OCI-LY7 (cell line): ENCODE measurements around the gene SAP30BP. TPM values are rescaled to one million over a fixed set of nuclear protein-coding genes. Genes with fewer than 3 reads are reported as not detected.
A peak's percentile ranks its signal among the peaks of the same experiment; 100 is the strongest.

Experiments used
- BruUV-seq: library from RNA; stranded (reverse); fragments of 400-500 nt; replicated peaks from 2 replicates; lab custom pipeline; 2021; lab: Mats Ljungman, UMichigan
- CTCF ChIA-PET: fragments of 300-600 bp; sonication (Branson Sonifier 250); formaldehyde crosslinking; loops from one replicate; lab custom pipeline; 2022; ENCODE audit warnings: antibody characterized with exemption; ENCODE audit not compliant: unreplicated experiment; lab: Charles Lee
- POLR2A ChIA-PET: fragments of 300-600 bp; sonication (Branson Sonifier 250); formaldehyde crosslinking; loops from one replicate; lab custom pipeline; 2022; ENCODE audit warnings: antibody characterized with exemption; lab: Charles Lee
- DNase-seq: peaks from one replicate; pipeline ENCODE4 v3.0.0-alpha.2; 2015; ENCODE audit warnings: low spot score
- H2AFZ ChIP-seq: fragments of 200-600 bp; sonication (generic), shearing (Covaris generic); 2 replicates; pipeline ENCODE4 v1.6.1; 2014; ENCODE audit warnings: mild to moderate bottlenecking, antibody characterized with exemption, low read length, moderate library complexity
- H3K27ac ChIP-seq: fragments of 200-600 bp; sonication (generic); 2 replicates; pipeline ENCODE4 v1.5.1; 2014; ENCODE audit warnings: mixed run types, low read depth, mild to moderate bottlenecking, moderate library complexity, low read length, inconsistent platforms; ENCODE audit not compliant: poor library complexity, severe bottlenecking
- H3K36me3 ChIP-seq: fragments of 200-600 bp; sonication (generic); 2 replicates; pipeline ENCODE4 v1.6.1; 2014; ENCODE audit warnings: mild to moderate bottlenecking, antibody characterized with exemption, low read length, moderate library complexity, mixed read lengths; ENCODE audit not compliant: insufficient read depth
- H3K4me1 ChIP-seq: fragments of 200-600 bp; sonication (generic); 2 replicates; pipeline ENCODE4 v1.5.1; 2014; ENCODE audit warnings: mild to moderate bottlenecking, low read length; ENCODE audit not compliant: insufficient read depth, poor library complexity, severe bottlenecking
- H3K4me2 ChIP-seq: fragments of 200-600 bp; sonication (generic); 2 replicates; pipeline ENCODE4 v1.6.1; 2014; ENCODE audit warnings: mild to moderate bottlenecking, low read length
- H3K4me3 ChIP-seq: fragments of 200-600 bp; sonication (generic); 2 replicates; pipeline ENCODE4 v1.5.1; 2014; ENCODE audit warnings: mild to moderate bottlenecking, low read depth, low read length; ENCODE audit not compliant: poor library complexity, severe bottlenecking
- H3K79me2 ChIP-seq: fragments of 200-600 bp; sonication (generic); 2 replicates; pipeline ENCODE4 v1.6.1; 2016; ENCODE audit warnings: low read depth, mild to moderate bottlenecking, low read length, moderate library complexity, mixed read lengths; ENCODE audit not compliant: insufficient read depth
- H3K9me2 ChIP-seq: fragments of 200-600 bp; sonication (generic); 2 replicates; pipeline ENCODE4 v1.6.1; 2016; ENCODE audit warnings: mild to moderate bottlenecking, low read length, mixed read lengths; ENCODE audit not compliant: insufficient read depth
- H3K9me3 ChIP-seq: fragments of 200-600 bp; sonication (generic); 2 replicates; pipeline ENCODE4 v1.6.1; 2014; ENCODE audit warnings: mild to moderate bottlenecking, mixed run types, low read length, mixed read lengths
- H4K20me1 ChIP-seq: fragments of 200-600 bp; sonication (generic); 2 replicates; pipeline ENCODE4 v1.6.1; 2014; ENCODE audit warnings: mild to moderate bottlenecking, antibody characterized with exemption, low read length, moderate library complexity, mixed read lengths; ENCODE audit not compliant: insufficient read depth
- CTCF ChIP-seq: fragments of 200-600 bp; sonication (generic); conservative IDR thresholded peaks from 2 replicates; pipeline ENCODE4 v1.5.1; 2014; ENCODE audit warnings: mild to moderate bottlenecking, antibody characterized with exemption, low read length, moderate library complexity, mixed read lengths
- EZH2phosphoT487 ChIP-seq: fragments of 200-600 bp; sonication (generic); IDR thresholded peaks from 2 replicates; pipeline ENCODE4 v1.6.1; 2018; ENCODE audit warnings: low read depth, borderline replicate concordance, mild to moderate bottlenecking, mixed run types, antibody characterized with exemption, low read length, moderate library complexity, mixed read lengths
- intact Hi-C: fragments of 100-400 bp; cut with micrococcal nuclease; formaldehyde crosslinking; loops from one replicate; pipeline ENCODE4 v1.10.0; 2022; ENCODE audit not compliant: unreplicated experiment
- total RNA-seq, 2 experiments: library from RNA; depleted of rRNA in 1 of 2; stranded (reverse); fragments of >200 nt in 1 of 2; shearing (Covaris generic) in 1 of 2; gene quantifications; 2 replicates each; pipeline ENCODE4 v1.2.3, GENCODE V29; 2014 to 2022

SAP30BP gene
- total RNA-seq, 2 experiments from 2014 or later, result 127 to 187 TPM

DNA sequence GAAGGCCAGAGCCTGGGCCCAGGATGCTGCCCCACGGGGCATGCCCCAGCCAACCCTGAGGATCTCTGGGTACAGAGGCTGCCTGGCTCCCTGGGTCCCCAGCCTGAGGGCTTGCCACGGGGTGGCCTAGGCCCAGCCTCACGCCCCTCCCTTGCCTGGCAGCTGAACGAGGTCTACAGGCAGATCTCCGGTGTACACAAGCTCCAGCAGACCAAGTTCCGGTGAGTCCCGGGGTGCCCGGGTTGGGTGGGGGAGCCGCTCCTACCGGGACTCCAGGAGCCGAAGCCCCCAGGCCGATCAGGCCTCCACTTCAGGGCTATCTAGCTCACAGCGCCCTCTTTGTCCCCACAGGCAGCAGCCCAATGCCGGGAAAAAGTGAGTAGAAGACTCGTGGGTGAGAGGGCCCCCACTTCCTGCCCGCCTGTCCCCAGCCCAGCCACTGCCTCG, 73.5 kb downstream of the SAP30BP start:
- no peak overlapping the region for H3K4me3 ChIP-seq
- H2AFZ ChIP-seq, result no peak overlapping the region
- intact Hi-C loops, result no loop called here
- H3K4me1 ChIP-seq, result peaks cover 14% of the 10 kb centered on the region
- no peaks in the 10 kb centered on the region for H4K20me1 ChIP-seq
- TF ChIP-seq CTCF (peak; percentile 45), EZH2phosphoT487 (no peak)
- no peaks in the 10 kb centered on the region for H3K9me2 ChIP-seq
- H3K36me3 ChIP-seq, result no peaks in the 10 kb centered on the region
- no peak for DNase-seq
- H3K4me2 ChIP-seq, result no peak overlapping the region
- H3K79me2 ChIP-seq, result no peaks in the 10 kb centered on the region
- no peaks in the 10 kb centered on the region for H3K9me3 ChIP-seq
- no TSS peak for BruUV-seq
- ChIA-PET CTCF (no interaction called here), POLR2A (no interaction called here)
- no peak overlapping the region for H3K27ac ChIP-seq

- H3K4me3 ChIP-seq, result no peak overlapping the region
- ChIA-PET CTCF (no interaction called here), POLR2A (no interaction called here)
- H4K20me1 ChIP-seq, result no peaks in the 10 kb centered on the region
- H3K27ac ChIP-seq, result no peak overlapping the region
- TF ChIP-seq CTCF, result no peak
- TF ChIP-seq EZH2phosphoT487, result no peak
- no TSS peak for BruUV-seq
- H3K9me2 ChIP-seq, result no peaks in the 10 kb centered on the region
- no peak overlapping the region for H3K4me2 ChIP-seq
- no peaks in the 10 kb centered on the region for H3K9me3 ChIP-seq
- H3K36me3 ChIP-seq, result no peaks in the 10 kb centered on the region
- intact Hi-C loops, result no loop called here
- no peak for DNase-seq
- no peaks in the 10 kb centered on the region for H3K79me2 ChIP-seq
- peaks cover 14% of the 10 kb centered on the region for H3K4me1 ChIP-seq
- H2AFZ ChIP-seq, result no peak overlapping the region
Measured at GRCh38 chr17:75742337-75742736, 75.2 kb downstream of the SAP30BP start.

DNA sequence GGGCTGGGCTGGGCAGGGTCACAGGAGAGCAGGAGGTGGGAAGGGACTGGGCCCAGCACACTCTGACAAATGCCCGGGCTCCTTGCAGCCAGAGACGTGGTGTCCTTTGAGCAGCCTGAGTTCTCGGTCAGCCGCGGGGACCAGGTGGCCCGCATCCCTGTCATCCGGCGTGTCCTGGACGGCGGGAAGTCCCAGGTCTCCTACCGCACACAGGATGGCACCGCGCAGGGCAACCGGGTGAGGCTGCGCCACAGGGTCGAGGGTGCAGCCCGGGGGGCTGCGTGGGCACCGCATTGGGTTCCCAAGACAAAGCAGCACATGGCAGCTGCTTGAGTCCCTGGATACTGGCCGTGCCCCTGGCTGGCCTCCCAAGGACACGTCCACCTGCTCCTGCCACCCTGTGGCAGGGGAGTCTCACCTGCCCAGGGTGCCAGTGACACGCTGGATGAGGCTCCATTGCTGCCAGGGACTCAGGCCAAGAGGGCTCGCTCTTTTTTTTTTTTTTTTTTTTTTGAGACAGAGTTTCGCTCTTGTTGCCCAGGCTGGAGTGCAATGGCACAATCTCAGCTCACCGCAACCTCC, 76.6 kb downstream of the SAP30BP start:
- no peak overlapping the region for H3K4me3 ChIP-seq
- intact Hi-C loops, result no loop called here
- no peaks in the 10 kb centered on the region for H3K9me2 ChIP-seq
- peaks cover 11% of the 10 kb centered on the region for H3K4me1 ChIP-seq
- H3K9me3 ChIP-seq, result no peaks in the 10 kb centered on the region
- no TSS peak for BruUV-seq
- H3K27ac ChIP-seq, result no peak overlapping the region
- no peaks in the 10 kb centered on the region for H3K36me3 ChIP-seq
- no peaks in the 10 kb centered on the region for H3K79me2 ChIP-seq
- ChIA-PET CTCF (no interaction called here), POLR2A (no interaction called here)
- H2AFZ ChIP-seq, result no peak overlapping the region
- no peaks in the 10 kb centered on the region for H4K20me1 ChIP-seq
- no peak for DNase-seq
- TF ChIP-seq EZH2phosphoT487 (no peak), CTCF (no peak)
- H3K4me2 ChIP-seq, result no peak overlapping the region
